SKM-1 treated with dmso at 0.1 percent for 144 hours (cell line): ENCODE data around the gene ZNF592.
"Not testable (repeated sequence)": the region's sequence is repeated elsewhere in the genome, so short reads cannot be mapped to it uniquely, and the experiment has no call there.

Experiments used
- DNase-seq: peaks from one replicate; lab custom pipeline; 2025; ENCODE audit not compliant: unreplicated experiment; lab: John Stamatoyannopoulos, UW

ZNF592 gene

DNA sequence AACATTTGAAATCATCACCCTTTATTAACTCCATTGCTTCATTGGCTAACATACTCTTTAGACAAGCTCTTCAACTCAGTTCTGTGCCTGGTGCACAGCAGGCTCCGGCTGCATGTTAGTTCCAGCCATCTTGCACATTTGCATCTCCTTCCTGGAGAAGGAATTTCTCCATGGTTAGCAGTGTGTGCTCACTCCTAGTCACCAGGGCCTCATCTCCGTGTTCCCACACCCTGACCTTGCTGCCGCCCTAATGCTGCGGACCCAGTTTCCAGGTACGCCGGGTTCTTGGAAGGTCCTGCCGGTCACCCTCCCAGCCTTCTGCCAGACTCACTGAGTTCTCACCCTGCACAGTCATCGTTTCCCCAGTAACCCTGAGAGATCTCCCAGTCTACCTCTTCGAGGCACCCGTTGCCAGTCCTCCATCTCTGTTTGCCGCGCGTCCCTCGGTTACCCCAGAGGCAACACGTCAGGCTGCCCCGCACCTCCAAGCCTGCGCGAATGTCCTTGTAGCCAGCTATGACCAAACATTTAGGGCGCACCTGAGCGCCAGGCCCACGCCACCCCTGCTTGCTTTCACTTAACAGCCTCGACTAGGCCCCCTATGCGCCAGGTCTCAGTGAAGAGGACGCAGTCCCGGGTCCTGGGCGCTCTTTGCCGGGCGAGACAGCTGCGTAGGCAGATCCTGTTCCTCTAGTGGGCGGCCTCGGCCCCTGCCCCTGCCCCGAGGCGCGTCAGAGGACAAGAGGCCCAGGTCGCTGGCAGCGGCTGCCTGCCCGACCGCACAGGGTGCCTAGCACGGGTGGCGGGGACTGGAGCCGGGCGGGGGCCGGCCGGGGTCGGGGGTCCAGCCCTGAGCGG, 747 bp upstream of the ZNF592 start:
- DNase-seq, result peak; percentile 45

DNA sequence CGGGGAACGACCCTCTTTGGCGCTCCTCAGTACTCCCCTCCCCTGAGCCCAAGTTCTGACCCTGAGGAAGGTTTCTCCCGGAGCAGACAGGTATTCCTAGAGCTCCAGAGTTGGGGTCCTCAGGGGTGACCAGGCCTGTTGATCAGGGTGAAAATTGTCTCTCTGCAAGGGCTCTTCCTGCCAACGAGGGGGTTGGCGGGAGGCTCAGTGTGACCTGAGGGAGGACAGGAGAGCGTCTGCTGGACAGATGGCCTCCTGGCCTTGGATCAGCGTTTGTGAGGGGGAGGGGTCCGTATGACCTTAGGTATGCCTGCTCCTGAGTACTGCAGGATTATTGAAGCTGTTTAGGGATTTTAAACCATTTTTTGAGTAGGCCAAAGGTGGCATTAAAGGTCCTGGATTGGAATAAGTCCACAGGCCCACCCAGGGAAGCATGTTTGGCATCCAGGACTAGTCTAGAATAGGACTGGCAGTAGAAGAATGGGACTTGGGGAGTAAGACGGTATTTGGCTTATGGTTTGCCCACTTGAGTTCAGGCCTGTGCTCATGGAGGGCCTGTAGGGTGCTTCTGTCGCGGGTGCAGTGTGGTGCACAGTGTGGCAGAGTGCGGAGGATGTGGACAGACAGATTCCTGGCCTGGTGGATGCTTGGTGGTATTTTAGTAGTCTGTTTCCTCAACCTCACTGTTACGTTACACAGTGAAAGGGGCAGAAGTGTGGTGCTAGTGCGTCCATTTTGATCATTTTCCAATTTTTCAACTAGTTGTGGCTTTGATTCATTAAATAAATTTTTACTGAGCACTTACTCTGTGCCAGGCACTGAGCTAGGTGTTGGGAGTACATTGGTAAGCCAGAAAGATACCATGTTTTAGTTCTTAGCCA, 959 bp downstream of the ZNF592 start:
- DNase-seq, result peak; percentile 62

DNA sequence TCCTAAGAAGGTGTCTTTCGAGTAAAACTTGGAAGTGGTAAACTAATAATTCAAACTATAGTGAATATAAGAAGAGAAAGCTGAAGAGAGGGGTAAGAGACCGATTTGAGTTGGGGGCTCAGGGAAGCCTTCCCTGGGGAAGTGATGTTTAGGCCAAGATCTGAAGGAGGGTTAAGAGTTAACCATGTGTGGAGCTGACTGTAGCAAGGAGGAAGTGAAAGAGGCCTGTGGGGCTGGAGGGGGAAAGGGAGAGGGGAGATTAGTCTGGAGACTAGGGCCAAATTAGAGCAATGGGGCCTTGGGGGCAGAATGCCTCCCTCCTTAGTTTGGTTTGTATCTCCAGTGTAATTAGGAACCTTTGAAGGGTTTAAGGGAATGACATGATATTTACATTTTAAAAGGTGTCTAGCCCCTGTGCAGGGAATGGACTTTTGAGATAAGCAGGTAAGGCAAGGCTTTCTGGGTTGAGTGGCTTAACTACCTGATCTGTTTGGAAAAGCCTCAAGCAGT, 2.2 kb downstream of the ZNF592 start:
- peak; percentile 77 for DNase-seq

DNA sequence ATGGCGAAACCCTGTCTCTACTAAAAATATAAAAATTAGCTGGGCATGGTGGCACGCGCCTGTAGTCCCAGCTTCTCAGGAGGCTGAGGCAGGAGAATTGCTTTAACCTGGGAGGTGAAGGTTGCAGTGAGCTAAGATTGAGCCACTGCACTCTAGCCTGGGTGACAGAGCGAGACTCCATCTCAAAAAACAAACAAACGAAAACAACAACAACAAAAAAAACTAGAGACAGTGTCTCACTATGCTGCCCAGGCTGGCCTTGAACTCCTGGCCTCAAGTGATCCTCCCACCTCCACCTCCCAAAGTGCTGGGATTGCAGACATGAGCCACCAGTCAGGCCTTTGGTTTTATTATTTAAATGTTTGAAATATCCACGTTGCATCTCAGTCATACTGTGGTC, 3.3 kb downstream of the ZNF592 start:
- DNase-seq, result not testable (repeated sequence)

DNA sequence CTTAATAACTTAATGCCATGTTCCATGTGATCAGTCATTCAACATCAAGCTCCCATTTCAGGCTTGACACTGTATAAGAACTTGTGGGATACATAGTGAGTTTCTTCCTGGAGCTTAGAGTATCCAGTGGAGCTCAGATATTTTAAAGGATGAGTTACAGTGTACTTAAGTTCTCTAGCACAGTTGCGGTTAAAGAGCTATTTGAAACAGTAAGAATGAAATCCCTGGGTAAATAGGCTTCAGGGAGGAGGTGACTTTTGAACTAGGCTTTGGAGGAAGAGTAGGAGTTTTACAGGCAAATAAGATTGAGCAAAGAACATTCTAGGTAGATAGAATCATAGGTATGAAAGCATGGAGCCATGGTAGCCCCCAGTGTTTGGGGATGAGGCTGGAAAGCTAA, 3.8 kb downstream of the ZNF592 start:
- no peak for DNase-seq

DNA sequence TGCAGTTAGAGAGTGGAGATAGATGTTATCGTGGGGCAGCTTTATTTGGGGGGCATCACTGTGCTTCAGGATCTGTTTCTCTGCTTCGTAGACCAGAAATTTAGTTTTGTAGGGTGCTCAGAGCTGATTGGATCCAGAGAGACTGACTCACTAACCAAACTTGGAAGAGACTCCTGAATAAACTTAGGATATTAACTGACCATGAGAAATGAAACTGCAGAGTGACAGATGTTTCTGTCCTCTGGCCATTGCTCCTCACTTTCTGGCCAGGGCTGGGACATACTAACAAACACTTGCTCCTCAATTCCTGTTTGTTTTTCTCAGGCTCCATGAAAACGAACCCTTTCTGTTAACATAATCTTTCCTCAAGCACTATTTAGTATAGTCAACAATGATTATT, 4.3 kb downstream of the ZNF592 start:
- DNase-seq, result no peak

DNA sequence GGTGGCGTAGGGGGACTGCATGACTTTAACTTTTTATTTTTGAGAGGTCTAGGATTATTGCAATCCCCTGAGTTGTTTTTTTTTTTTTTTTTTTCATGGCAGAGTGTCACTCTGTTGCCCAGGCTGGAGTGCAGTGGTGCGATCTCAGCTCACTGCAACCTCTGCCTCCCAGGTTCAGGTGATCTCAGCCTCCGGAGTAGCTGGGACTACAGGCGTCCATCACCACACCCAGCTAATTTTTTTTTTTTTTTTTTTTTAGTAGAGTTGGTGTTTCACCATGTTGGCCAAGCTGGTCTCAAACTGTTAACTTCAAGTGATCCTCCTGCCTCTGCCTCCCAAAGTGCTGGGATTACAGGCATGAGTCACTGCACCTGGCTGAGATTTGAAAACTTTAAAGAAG, 6.5 kb downstream of the ZNF592 start:
- not testable (repeated sequence) for DNase-seq

DNA sequence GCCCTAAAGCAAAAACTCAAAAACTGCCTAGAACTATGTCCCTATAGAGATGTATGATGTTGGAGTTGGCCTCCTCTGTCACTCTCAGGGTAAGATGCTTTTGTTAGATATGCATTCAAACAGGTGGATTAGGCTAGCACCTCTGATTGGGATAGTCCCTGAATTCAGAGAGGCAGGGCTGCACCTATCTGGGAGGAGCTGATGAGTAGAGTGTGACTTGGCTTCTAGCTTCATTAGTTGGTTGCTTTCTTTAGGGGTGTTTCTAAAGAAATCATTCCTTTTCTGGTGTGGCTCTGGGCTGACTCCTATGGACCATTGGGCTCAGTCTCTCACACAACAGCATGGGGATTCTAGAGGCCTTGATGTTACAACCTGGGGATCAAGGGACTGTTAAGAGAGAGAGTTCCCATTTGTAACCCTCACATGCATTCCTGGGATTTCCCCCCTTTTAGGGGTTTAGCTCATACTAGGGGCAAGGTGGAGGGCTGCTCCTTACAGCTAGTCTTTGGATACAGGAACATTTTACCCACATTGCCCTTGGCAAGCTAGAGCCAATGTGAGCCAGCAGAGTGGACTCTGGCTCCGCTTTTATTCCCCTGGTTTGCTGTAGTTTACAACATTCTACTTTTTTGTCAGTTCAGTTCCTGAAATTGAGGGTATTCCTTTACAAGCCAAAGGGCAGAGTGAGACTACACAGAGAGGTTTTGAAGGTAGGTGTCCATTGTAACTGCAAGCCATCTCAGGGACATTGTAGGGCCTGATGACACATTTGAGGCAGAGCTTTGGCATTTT, 7.5 kb downstream of the ZNF592 start:
- no peak for DNase-seq

DNA sequence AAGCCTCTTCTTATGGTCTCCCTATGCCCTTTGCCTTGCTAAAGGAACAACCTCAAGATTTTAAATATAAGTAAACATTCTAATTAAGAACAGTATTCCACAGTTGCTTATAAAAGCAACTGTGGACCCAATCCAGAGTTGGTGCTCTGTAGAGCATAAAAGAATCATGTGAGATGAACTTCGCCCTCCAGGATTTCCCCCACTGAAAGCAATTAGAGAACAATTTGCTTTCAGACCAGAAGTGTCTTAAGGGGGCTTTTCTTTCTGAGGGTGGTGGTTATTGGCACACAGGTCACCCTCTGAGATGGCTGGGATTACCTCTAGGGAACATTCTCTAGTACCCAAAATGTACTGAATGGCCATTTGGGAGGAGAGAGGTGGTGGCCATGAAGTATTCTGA, 10.6 kb downstream of the ZNF592 start:
- no peak for DNase-seq

DNA sequence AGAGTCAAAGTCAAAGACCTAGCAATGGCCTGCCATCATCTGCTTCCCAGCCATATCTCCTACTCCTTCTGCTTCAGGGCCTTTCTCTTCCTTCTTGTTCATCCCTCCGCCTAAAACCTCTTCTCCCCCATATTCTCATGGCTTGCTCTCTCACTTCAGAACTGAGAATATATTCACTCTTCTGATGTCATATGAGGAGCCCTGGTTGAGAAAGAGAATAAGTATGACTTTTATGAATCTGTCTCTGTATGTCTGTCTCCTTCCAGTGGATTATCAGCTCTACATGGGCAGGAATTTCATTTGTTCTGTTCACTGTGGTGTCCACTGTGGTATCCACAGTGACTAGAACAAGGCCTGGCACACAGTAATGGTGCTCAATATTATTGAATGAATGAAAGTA, 11.8 kb downstream of the ZNF592 start:
- DNase-seq, result no peak

DNA sequence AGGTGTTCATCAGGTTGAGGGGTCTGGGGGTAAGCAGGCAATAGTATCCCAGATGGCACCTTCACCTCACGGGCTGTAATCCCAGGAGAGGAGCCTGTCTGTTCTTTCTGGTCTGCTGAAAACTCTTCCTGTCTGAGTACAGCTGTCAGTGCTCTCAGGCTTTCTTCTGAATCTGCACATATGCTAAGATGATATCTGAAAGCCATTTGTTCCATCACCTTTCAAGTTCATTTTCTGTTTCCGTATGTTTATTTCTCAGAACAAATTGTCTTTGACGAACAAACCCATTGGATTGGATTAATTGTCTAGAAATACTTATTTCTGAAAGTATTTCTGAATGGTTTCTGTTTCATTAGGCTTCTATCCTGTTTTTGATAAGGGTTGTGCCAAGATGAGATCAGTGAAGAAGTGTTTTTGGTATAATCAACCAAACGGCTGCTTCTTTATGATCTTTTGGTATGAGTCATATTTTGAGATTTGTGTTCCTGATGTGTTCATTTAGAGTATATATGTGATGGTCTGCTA, 13.3 kb downstream of the ZNF592 start:
- no peak for DNase-seq

DNA sequence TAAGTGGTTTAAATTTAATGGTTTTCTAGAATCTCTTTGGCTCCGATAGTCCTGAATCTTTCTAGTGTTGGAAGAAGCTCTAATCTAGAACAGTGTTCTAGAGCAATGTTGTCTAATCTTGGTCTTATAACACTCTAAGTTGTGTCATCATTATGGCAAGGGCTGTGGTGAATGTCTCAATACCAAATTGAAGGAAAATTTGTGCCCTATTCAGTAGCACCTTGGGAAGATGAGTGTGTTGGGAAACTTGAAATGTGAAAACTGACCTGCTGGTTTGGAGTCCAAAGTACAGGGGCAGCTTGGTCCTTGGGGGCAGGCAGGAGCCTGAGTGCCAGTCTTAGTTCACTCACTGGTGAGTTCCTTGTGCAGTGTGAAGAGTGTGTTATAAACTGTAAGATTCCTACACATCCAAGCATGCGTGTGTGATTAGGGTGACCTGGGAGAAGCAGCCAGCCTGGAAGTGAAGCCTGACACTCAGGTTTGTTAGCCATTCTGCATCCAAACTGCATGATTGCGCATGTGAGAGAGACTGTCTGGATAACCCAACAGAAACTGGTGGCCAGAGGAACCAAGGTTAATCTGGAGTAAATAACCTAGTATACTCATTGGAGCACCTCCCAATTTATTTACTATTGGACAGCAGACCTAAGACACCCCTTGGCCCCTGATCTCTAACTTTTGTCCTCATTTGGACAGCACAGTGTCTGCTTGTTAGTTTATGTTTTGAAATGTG, 14.6 kb downstream of the ZNF592 start:
- DNase-seq, result no peak

DNA sequence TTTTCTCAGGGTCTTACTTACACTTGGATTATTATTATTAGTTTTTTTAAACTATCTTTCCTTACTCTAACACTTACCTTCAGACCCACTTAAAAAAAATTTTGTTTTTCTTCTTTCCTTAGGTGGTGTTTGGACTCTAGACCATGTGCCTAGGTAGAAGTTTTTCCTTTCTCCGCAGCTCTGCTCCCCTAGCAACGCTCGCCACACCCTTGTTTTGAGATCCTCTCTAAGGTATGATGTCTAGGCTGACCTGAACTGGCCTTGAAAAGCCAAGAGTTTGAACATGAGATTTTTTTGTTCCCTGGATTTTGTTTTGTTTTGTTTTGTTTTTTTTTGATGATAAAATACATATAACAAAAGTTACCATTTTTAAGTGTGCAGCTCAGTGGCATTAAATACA, 16.2 kb downstream of the ZNF592 start:
- no peak for DNase-seq

DNA sequence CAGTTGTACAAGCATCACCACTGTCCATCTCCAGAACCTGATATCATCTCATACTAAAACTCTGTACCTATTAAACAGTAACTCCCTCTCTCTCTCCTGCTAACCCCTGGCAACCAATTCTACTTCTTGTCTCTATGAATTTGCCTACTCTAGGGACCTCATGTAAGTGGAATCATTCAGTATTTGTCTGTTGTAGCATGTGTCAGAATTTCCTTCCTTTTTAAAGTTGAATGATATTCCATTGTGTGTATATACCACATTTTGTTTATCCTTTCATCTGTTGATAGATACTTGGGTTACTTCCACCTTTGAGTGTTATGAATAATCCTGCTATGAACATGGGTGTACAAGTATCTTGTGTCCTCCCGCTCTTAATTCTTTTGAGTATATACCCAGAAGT, 16.6 kb downstream of the ZNF592 start:
- no peak for DNase-seq

DNA sequence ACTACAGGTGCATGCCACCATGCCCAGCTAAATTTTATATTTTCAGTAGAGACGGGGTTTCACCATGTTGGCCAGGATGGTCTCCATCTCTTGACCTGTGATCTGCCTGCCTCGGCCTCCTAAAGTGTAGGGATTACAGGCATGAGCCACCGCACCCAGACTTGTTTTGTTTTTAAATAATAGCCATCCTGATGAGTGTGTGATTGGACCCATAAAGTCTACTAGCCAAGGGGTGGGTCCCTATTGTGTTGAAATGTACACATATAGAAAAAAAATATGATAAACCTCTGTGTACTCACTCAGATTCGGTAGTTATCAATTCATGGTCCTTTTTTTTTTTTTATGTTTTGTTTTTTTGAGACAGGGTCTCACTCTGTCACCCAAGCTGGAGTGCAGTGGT, 17.3 kb downstream of the ZNF592 start:
- no peak for DNase-seq

DNA sequence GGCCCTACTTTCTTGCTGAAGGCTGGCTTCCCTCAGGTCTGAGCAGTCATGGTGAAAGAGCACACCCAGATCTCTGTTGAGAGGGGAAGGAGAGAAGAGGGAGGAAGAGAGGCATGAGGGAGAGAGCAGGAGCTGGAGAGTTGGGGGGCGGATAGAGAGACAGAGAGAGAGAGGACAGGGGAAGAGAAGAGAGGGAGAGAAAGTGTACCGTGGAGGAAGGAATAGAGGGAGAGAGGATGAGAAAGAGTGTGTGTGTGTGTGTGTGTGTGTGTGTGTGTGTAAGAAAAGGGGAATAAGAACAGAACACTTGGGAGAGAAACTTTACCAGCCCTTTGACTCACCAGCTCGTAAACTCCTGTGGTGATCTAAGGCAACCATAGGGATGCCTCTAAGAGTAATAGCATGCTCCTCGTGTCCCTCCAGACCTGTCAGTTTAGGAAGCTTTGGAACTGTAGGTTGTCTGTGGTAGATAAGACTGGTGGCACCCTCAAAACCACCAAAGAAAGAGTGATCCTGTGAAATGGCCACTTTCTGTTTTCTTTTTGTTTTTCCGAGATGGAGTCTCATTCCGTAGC, 18.2 kb downstream of the ZNF592 start:
- DNase-seq, result no peak

DNA sequence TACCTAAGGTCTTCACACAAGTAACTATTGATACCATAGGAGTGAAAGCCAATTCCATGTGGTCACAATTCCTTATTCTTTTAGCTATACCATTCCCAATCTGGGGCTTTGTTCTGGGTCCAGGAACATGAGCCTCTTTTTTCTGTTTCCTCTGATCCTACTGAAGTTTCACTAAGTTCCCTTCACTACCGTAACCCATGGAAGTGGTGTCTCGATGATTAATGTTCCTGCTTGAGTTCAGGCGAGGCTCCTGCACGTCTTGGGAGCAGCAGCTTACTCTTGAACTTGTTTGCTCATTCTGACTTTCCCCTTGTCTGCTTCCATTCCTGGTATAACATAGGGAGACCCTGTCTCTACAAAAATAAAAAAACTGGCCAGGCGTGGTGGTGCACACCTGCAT, 23.6 kb downstream of the ZNF592 start:
- DNase-seq, result no peak

DNA sequence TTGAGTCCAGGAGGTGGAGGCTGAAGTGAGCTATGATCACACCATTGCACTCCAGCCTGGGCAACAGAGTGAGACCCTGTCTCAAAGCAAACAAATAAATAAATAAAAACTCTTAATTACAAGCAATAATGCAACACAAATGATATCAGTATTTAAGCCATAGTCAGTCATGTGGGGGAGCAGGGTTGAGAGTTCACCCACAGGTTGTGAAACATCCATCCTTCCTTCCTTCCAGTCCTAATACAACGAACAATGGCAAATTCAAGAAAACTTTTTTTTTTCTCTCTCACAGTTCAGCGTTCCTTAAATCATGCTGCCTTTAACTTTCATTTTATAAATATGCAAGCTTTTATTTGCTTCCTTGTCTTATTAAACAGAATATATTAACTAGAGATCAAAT, 24.1 kb downstream of the ZNF592 start:
- peak; percentile 17 for DNase-seq

DNA sequence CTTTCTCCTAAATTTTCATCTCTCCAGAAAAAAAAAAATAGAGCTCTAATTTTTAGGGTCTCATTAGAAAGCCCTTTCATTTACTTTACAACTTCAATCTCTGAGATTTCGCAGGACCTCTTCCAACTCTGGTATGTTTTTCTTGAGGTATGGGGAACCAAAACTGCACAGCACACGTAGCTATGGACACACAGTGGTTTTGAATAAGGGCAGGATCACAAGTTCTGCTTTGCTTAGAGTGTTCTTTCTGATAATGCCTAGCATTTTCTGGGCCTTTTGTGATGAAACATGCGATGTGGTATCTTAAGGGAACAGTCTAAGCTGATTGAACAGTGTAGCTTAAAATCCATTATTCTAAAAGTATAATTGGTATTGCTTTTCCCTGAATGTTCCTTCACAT, 25.3 kb downstream of the ZNF592 start:
- peak; percentile 54 for DNase-seq

DNA sequence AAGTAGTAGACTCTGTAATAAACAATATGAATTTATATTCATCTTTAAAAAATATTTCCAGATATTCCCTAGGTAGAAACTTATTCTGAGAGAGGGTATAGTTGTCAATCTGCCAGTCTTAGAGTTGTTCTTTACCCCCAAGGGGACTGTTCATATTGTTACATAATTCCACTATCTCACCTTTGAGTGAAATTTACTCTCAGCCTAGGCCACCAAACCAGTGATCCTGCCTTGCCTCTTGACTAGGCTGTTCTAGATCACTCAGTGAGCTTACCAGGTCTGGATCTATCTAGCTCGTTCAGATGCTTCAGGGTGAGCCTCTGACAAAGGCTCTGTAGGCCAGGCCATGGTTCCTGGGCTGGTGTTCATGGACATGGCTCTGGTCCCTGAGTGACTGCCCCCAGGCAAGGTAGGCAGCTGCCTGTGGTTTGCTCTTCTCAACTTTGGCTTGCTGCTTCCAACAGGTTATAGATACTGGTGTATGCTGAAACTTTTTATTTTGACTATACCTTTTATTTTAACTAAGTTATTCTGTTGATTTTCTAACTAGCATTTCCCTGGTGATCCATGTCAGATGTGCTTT, 27.6 kb downstream of the ZNF592 start:
- DNase-seq, result no peak
